K562 (cell line): ENCODE results near the gene LIX1L. TPM values are rescaled to one million over a fixed set of nuclear protein-coding genes. Genes with fewer than 3 reads are reported as not detected.

ENCODE experiments used
- CC2D1A ChIP-seq: fragments of 450-650 bp; IDR thresholded peaks from 2 replicates; pipeline ENCODE4 v1.6.1; 2017; ENCODE audit warnings: mild to moderate bottlenecking
- CREB3L1 ChIP-seq: fragments of 450-650 bp; IDR thresholded peaks from 2 replicates; pipeline ENCODE4 v1.6.1; 2014; ENCODE audit warnings: low read depth, mild to moderate bottlenecking, moderate library complexity, borderline replicate concordance
- ELK1 ChIP-seq: sonication (generic); formaldehyde crosslinking; IDR thresholded peaks from 2 replicates; pipeline ENCODE4 v1.8.1; 2022; ENCODE audit warnings: missing genetic modification reagents
- HDAC1 ChIP-seq, 2 experiments: fragments of 450-650 bp; IDR thresholded peaks; 2 replicates each; pipeline ENCODE4 v1.6.1; 2016 to 2017; ENCODE audit warnings: inconsistent platforms in 1 of 2, mild to moderate bottlenecking in 1 of 2, moderate library complexity in 1 of 2
- PHTF2 ChIP-seq: fragments of 250-450 bp; sonication (Bioruptor Pico); IDR thresholded peaks from 2 replicates; pipeline ENCODE4 v1.5.0; 2021; ENCODE audit warnings: mild to moderate bottlenecking
- SREBF1 ChIP-seq: fragments of 150-350 bp; IDR thresholded peaks from 2 replicates; pipeline ENCODE4 v1.6.1; 2014; ENCODE audit warnings: antibody characterized with exemption, low read depth, low read length, borderline replicate concordance
- STAT6 ChIP-seq: sonication (generic); formaldehyde crosslinking; IDR thresholded peaks from 2 replicates; pipeline ENCODE4 v1.8.1; 2023; ENCODE audit warnings: mild to moderate bottlenecking, missing genetic modification reagents
- XRCC3 ChIP-seq: fragments of 450-650 bp; IDR thresholded peaks from 2 replicates; pipeline ENCODE4 v1.6.1; 2017; ENCODE audit warnings: mild to moderate bottlenecking, moderate library complexity
- ZBTB5 ChIP-seq: fragments of 450-650 bp; IDR thresholded peaks from 2 replicates; pipeline ENCODE4 v1.6.1; 2017; ENCODE audit warnings: antibody characterized with exemption
- ZNF449 ChIP-seq: fragments of 250-450 bp; sonication (Bioruptor Pico); IDR thresholded peaks from 2 replicates; pipeline ENCODE4 v1.8.0; 2022; ENCODE audit warnings: moderate library complexity, mild to moderate bottlenecking, inconsistent platforms
- ZNF511 ChIP-seq: sonication (generic); formaldehyde crosslinking; IDR thresholded peaks from 2 replicates; pipeline ENCODE4 v1.8.0; 2022; ENCODE audit warnings: mild to moderate bottlenecking, missing genetic modification reagents
- ZNF512 ChIP-seq: IDR thresholded peaks from 2 replicates; pipeline ENCODE4 v1.6.1; 2016; ENCODE audit warnings: missing genetic modification characterization, missing compliant biosample characterization
- polyA plus RNA-seq, 8 experiments: library from polyadenylated mRNA; depleted of rRNA in 4 of 8; stranded (reverse) in 5 of 8; unstranded in 3 of 8; fragments of >200 nt; fragmentation: Nextera tagmentation in 2 of 8; fragmentation: Illumina TruSeq in 1 of 8; extraction: Ambion mirVana in 2 of 8; extraction: Trizol in 1 of 8; gene quantifications; 2 replicates each; pipeline versions ENCODE4 v1.2.1 to v1.2.3, GENCODE V29; 2011 to 2014; ENCODE audit warnings: inconsistent platforms in 1 of 8, missing spikeins in 1 of 8
- total RNA-seq, 7 experiments: library from RNA; depleted of rRNA in 6 of 7; stranded (reverse); fragments of >200 nt in 6 of 7; fragmentation: Illumina TruSeq in 2 of 7; extraction: Trizol in 2 of 7; gene quantifications; 2 replicates each; pipeline versions ENCODE4 v1.2.1 to v1.2.3, GENCODE V29; 2011 to 2021; ENCODE audit warnings: low replicate concordance in 1 of 7

The LIX1L gene
- total and polyA plus RNA-seq, 9 of the 15 experiments (the other 6 are each of a cell fraction or from before 2014, with no cell fraction given), result 4.6 to 26.5 (median 12.5) TPM

- TF ChIP-seq ZNF511 (CRISPR knock-in tag), result no peak
- no peak for TF ChIP-seq XRCC3
- TF ChIP-seq ELK1 (CRISPR knock-in tag), result no peak
- TF ChIP-seq ZNF449 (CRISPR knock-in tag), result no peak
- TF ChIP-seq SREBF1, result no peak
- no peak for TF ChIP-seq STAT6
- TF ChIP-seq ZNF512 (tag), result no peak
- TF ChIP-seq PHTF2 (CRISPR knock-in tag), result no peak
- TF ChIP-seq CREB3L1, result no peak
- TF ChIP-seq ZBTB5, result no peak
- peak in 1 of 2 experiments; percentile 47; a peak in 2 of 4 replicates for TF ChIP-seq HDAC1 (IDR thresholded peaks at IDR 0.05)
- no peak for TF ChIP-seq CC2D1A
Observed at GRCh38 chr1:145985502-145986439, 28.0 kb upstream of the LIX1L start (continued).
